Chondrocyte (in vitro differentiated cells): Measurements from ENCODE around the gene PKD1L1. TPM values are rescaled to one million over a fixed set of nuclear protein-coding genes. Genes with fewer than 3 reads are reported as not detected.

ENCODE experiments used
- DNase-seq: peaks from one replicate; pipeline ENCODE4 v3.0.0; 2021; ENCODE audit warnings: mixed read lengths, low spot score
- H3K27ac Mint-ChIP-seq: one replicate; pipeline ENCODE4 v1.8.0; 2021; ENCODE audit warnings: mild to moderate bottlenecking, moderate library complexity, mixed read lengths; ENCODE audit not compliant: unreplicated experiment
- H3K27me3 Mint-ChIP-seq: 2 replicates; pipeline ENCODE4 v1.8.0; 2021; ENCODE audit warnings: low read depth, mixed read lengths
- H3K36me3 Mint-ChIP-seq: 2 replicates; pipeline ENCODE4 v1.8.0; 2021; ENCODE audit warnings: low read depth, mixed read lengths
- H3K4me1 Mint-ChIP-seq: 2 replicates; pipeline ENCODE4 v1.8.0; 2021; ENCODE audit warnings: low read depth, mild to moderate bottlenecking, mixed read lengths
- H3K4me3 Mint-ChIP-seq: one replicate; pipeline ENCODE4 v1.8.0; 2021; ENCODE audit warnings: mild to moderate bottlenecking, moderate library complexity, mixed read lengths; ENCODE audit not compliant: unreplicated experiment
- H3K9me3 Mint-ChIP-seq: 2 replicates; pipeline ENCODE4 v1.8.0; 2021; ENCODE audit warnings: low read depth, mixed read lengths
- total RNA-seq: library from RNA; stranded (reverse); gene quantifications from 3 replicates; pipeline ENCODE4 v1.2.1, GENCODE V29; 2021
- TF ChIP-seq, protein P1 (sequence below): fragments of 200-600 bp; sonication (generic); IDR thresholded peaks from 2 replicates; pipeline ENCODE4 v1.5.0; 2021; ENCODE audit warnings: antibody characterized with exemption, mild to moderate bottlenecking, moderate library complexity

PKD1L1 gene
- total RNA-seq, 1 donor from 2014 or later: 0.25 TPM

DNA sequence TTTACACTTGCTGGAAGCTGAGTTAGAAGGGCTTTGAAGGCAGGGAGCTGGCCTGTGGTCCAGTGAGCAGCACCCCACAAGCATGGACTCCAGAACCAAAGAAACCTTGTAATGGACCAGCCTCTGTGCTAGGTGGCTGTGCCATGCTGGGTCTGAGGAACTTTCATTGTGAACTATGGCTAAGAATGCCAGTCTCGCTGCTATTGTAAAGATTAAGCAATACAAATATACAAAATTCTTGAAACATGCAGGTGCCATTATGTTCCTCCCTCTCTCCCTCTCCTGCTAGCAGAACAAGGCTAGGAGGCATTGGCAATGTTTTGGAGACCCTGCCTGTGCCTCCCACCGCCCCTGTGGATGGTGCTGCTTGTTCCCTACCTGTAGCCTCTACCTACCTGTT is 105.0 kb downstream of the PKD1L1 start:
- H3K36me3 Mint-ChIP-seq: no peaks in the 10 kb centered on the region
- DNase-seq: no peak
- H3K4me3 Mint-ChIP-seq: no peak overlapping the region
- TF ChIP-seq, protein P1, sequence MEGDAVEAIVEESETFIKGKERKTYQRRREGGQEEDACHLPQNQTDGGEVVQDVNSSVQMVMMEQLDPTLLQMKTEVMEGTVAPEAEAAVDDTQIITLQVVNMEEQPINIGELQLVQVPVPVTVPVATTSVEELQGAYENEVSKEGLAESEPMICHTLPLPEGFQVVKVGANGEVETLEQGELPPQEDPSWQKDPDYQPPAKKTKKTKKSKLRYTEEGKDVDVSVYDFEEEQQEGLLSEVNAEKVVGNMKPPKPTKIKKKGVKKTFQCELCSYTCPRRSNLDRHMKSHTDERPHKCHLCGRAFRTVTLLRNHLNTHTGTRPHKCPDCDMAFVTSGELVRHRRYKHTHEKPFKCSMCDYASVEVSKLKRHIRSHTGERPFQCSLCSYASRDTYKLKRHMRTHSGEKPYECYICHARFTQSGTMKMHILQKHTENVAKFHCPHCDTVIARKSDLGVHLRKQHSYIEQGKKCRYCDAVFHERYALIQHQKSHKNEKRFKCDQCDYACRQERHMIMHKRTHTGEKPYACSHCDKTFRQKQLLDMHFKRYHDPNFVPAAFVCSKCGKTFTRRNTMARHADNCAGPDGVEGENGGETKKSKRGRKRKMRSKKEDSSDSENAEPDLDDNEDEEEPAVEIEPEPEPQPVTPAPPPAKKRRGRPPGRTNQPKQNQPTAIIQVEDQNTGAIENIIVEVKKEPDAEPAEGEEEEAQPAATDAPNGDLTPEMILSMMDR: no peak
- H3K9me3 Mint-ChIP-seq: no peaks in the 10 kb centered on the region
- H3K27me3 Mint-ChIP-seq: no peaks in the 10 kb centered on the region
- peaks cover 11% of the 10 kb centered on the region for H3K4me1 Mint-ChIP-seq
- H3K27ac Mint-ChIP-seq: no peak overlapping the region

DNA sequence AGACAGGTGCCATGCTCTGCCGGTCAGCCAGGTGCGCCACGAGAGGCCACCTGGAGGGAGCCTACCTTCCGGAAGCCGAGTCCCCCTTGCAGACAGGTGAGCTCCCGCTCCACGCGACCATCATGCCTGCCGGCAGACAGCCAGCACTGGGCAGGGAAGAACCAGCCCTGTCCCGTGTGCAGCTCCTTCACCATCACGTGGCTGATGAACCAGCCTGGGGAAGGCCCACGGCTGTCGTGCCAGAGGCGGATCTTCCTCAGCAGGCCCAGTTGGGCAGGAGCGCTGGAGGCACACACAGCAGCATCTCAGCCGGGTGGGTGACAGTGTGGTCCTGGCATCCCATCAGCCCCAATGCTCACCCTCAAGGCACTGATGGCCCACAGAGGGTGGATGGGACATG is 108.9 kb downstream of the PKD1L1 start:
- no peaks in the 10 kb centered on the region for H3K27me3 Mint-ChIP-seq
- no peaks in the 10 kb centered on the region for H3K9me3 Mint-ChIP-seq
- TF ChIP-seq, protein P1: no peak
- H3K4me1 Mint-ChIP-seq: no peaks in the 10 kb centered on the region
- no peak overlapping the region for H3K4me3 Mint-ChIP-seq
- DNase-seq: no peak
- H3K27ac Mint-ChIP-seq: no peak overlapping the region
- no peaks in the 10 kb centered on the region for H3K36me3 Mint-ChIP-seq

DNA sequence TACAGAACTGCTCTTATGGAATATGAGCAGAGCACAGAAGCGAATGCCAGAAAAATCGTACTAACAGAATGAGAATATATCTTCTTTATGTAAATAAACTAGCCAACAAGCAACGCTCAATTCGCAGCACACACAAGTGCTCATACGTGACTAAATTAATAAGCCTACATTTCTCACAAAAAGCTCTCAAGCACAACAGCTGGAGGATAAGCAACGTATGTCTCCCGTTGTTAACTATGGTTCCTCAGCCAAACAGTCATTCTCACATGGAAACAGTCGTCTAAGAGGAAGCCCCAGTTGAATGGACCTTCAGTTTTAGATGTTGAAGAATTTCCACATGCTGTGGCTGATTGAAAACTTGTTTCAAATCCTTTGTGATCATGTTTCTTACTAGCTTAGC is 110.4 kb downstream of the PKD1L1 start:
- Mint-ChIP-seq H3K27ac (no peak overlapping the region), H3K9me3 (no peaks in the 10 kb centered on the region), H3K27me3 (no peaks in the 10 kb centered on the region), H3K4me3 (no peak overlapping the region), H3K36me3 (no peaks in the 10 kb centered on the region), H3K4me1 (no peaks in the 10 kb centered on the region)
- DNase-seq: no peak
- TF ChIP-seq, protein P1: no peak

DNA sequence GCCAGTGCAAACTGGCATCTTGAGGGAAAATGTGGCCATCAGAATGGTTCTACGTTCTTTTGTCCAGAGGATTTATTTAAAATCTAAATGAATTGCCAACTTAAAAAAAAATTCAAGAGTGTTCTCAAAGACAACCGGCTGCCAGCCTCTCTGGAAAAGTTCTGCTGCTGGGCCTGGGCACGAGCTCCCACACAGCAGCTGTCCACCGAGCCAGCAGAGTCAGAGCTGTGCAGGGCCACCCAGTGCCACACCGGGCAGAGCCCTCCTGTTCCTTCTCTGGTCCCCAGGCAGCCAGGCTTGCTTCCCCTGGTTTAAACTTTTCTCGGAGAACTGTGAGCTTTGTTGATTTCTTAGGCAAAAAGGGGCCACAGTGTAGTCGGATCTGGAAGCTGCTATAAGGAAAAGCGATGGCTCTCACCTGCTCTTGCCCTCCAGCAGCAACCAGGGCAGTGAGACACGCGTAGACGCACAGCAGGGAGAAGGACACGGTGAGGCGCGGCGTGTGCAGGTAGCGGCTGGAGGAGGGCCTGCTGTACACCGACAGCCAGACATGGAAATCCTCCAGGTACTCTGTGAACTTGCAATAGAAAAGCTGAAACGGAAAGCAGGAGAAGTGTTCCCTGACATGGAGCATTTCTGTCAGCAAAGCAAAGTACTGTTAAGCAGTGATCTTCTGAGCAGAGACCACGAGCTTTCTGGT is 111.6 kb downstream of the PKD1L1 start:
- Mint-ChIP-seq H3K4me3 (no peak overlapping the region), H3K27ac (no peak overlapping the region)
- TF ChIP-seq, protein P1: no peak

DNA sequence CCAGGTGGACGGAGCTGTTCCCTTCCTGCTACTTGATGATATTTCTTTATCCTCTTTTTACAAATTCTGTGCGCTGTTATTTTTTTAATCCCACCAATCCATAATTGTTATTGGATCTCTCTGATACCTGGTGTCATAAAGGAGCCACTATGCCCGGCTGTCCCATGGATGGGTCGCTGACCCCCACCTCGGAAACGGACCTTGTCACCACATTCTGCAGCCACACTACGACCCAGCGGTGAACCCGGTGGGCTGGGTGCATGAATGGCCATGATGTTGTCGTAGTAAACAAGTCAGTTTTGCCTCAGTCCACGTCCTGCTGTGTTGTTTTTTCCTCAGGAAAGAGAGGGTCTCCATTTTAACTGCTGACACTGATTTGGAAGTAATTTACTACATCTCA is 112.2 kb downstream of the PKD1L1 start:
- no peaks in the 10 kb centered on the region for H3K4me1 Mint-ChIP-seq
- DNase-seq: no peak
- H3K4me3 Mint-ChIP-seq: no peak overlapping the region
- H3K27me3 Mint-ChIP-seq: no peaks in the 10 kb centered on the region
- no peak overlapping the region for H3K27ac Mint-ChIP-seq
- H3K36me3 Mint-ChIP-seq: no peaks in the 10 kb centered on the region
- no peaks in the 10 kb centered on the region for H3K9me3 Mint-ChIP-seq
- TF ChIP-seq, protein P1: no peak

More for the DNA sequence above, 111.6 kb downstream of the PKD1L1 start:
- Mint-ChIP-seq H3K27me3 (no peaks in the 10 kb centered on the region), H3K9me3 (no peaks in the 10 kb centered on the region), H3K36me3 (no peaks in the 10 kb centered on the region), H3K4me1 (no peaks in the 10 kb centered on the region)
- no peak for DNase-seq
